ENCODE data around the gene RALBP1. TPM values are rescaled to one million over a fixed set of nuclear protein-coding genes. Genes with fewer than 3 reads are reported as not detected.
"Not testable (repeated sequence)": the region's sequence is repeated elsewhere in the genome, so short reads cannot be mapped to it uniquely, and the experiment has no call there.

Gene RALBP1
- total RNA-seq, 2 experiments from 2014 or later = 47.3 to 48.4 TPM

- H3K4me3 Mint-ChIP-seq = no peak overlapping the region
- no peak overlapping the region for H3K27ac Mint-ChIP-seq
- DNase-seq = no peak
- H3K4me1 Mint-ChIP-seq = peaks cover 7% of the 10 kb centered on the region
- peaks cover 26% of the 10 kb centered on the region for H3K9me3 Mint-ChIP-seq
- peaks cover 4% of the 10 kb centered on the region for H3K36me3 Mint-ChIP-seq (ENCODE audit: low read depth)
- H3K27me3 Mint-ChIP-seq = peaks cover 33% of the 10 kb centered on the region
- ChIA-PET POLR2A (no interaction called here), CTCF (interaction anchor here (0.6 kb wide), 1 partner anchor 389 kb away, joined by 3 read pairs; no protein-coding TSS in a partner anchor)
Measured at GRCh38 chr18:9469685-9470084, 5.6 kb upstream of the RALBP1 start.

GRCh38 chr18:9474108-9474982 lies 968 bp upstream of the RALBP1 start:
- H3K4me1 Mint-ChIP-seq = peaks cover 22% of the 10 kb centered on the region
- peak overlapping the region; percentile 90 for H3K4me3 Mint-ChIP-seq
- CTCF ChIA-PET = interaction anchor here (1.1 kb wide), 1 partner anchor 336 kb away, joined by 3 read pairs; no protein-coding TSS in a partner anchor
- H3K9me3 Mint-ChIP-seq = peaks cover 4% of the 10 kb centered on the region
- H3K36me3 Mint-ChIP-seq (ENCODE audit: low read depth) = peaks cover 10% of the 10 kb centered on the region
- H3K27me3 Mint-ChIP-seq = peaks cover 25% of the 10 kb centered on the region
- DNase-seq = peak; percentile 11
- POLR2A ChIA-PET = interaction anchor here (0.7 kb wide), 1 partner anchor 14 kb away, joined by 3 read pairs; no protein-coding TSS in a partner anchor
- H3K27ac Mint-ChIP-seq = peak overlapping the region; percentile 92

- Mint-ChIP-seq H3K27me3 (peaks cover 16% of the 10 kb centered on the region), H3K9me3 (no peaks in the 10 kb centered on the region), H3K4me1 (peaks cover 24% of the 10 kb centered on the region), H3K27ac (peak overlapping the region; percentile 94), H3K4me3 (peak overlapping the region; percentile 90), H3K36me3 (ENCODE audit: low read depth) (peaks cover 18% of the 10 kb centered on the region)
- DNase-seq = peak; percentile 67
- ChIA-PET POLR2A (interaction anchor here (0.6 kb wide), 1 partner anchor 128 kb away, joined by 3 read pairs; no protein-coding TSS in a partner anchor), CTCF (no interaction called here)
Measured at GRCh38 chr18:9475643-9476591, 604 bp downstream of the RALBP1 start.

DNA sequence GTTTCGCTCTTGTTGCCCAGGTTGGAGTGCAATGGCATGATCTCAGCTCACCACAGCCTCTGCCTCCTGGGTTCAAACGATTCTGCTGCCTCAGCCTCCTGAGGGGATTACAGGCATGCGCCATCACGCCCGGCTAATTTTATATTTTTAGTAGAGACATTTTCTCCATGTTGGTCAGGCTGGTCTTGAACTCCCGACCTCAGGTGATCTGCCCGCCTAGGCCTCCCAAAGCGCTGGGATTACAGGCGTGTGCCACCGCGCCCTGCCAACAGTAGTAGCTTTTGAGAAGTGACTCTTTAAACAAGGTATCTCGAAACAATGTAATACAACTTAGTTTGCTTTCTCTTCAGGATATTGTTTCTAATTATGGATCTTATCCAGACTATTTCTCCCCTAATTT lies 1.6 kb downstream of the RALBP1 start:
- CTCF ChIA-PET = interaction anchor here (1.2 kb wide), 1 partner anchor 28 kb away, joined by 3 read pairs; no protein-coding TSS in a partner anchor
- Mint-ChIP-seq H3K27me3 (peaks cover 12% of the 10 kb centered on the region), H3K4me1 (peaks cover 24% of the 10 kb centered on the region), H3K36me3 (ENCODE audit: low read depth) (peaks cover 23% of the 10 kb centered on the region), H3K4me3 (peak overlapping the region; percentile 86), H3K27ac (peak overlapping the region; percentile 94)
- POLR2A ChIA-PET, H3K9me3 Mint-ChIP-seq, DNase-seq: not testable (repeated sequence)

DNA sequence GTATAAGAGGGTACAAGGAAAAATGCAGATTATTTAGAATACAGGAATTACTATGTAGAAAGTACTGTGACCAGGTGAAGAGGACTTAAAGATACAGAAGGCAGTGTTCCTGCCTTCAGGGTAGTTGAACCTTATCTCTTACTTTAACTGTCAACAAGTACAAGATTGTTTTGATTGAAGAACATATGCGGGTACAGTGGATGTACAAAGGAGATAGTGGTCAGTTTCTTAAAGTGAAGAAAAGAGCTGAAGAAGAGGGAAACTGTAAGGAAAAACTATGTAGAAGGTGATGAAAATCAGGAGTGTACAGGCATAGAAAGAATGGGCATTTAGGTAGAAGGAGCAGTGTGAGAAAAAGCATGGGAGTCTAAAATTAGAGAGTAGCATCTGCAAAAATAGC lies 2.2 kb downstream of the RALBP1 start:
- H3K36me3 Mint-ChIP-seq (ENCODE audit: low read depth) = peaks cover 24% of the 10 kb centered on the region
- H3K27ac Mint-ChIP-seq = peak overlapping the region; percentile 94
- POLR2A ChIA-PET = no interaction called here

GRCh38 chr18:9478545-9478944 lies 3.2 kb downstream of the RALBP1 start:
- ChIA-PET POLR2A (no interaction called here), CTCF (no interaction called here)
- Mint-ChIP-seq H3K9me3 (no peaks in the 10 kb centered on the region), H3K27me3 (peaks cover 2% of the 10 kb centered on the region), H3K4me1 (peaks cover 26% of the 10 kb centered on the region), H3K4me3 (no peak overlapping the region), H3K36me3 (ENCODE audit: low read depth) (peaks cover 26% of the 10 kb centered on the region), H3K27ac (no peak overlapping the region)
- DNase-seq = no peak

More for the DNA sequence above, 2.2 kb downstream of the RALBP1 start:
- Mint-ChIP-seq H3K4me3 (peak overlapping the region; percentile 86), H3K27me3 (peaks cover 7% of the 10 kb centered on the region), H3K9me3 (no peaks in the 10 kb centered on the region), H3K4me1 (peaks cover 24% of the 10 kb centered on the region)
- CTCF ChIA-PET = interaction anchor here (0.7 to 1.2 kb wide), 3 partner anchors 20 to 351 kb away, joined by 3 read pairs; no protein-coding TSS in a partner anchor
- no peak for DNase-seq

- ChIA-PET POLR2A (interaction anchor here (0.6 kb wide), 1 partner anchor 112 kb away, joined by 4 read pairs; no protein-coding TSS in a partner anchor), CTCF (no interaction called here)
- Mint-ChIP-seq H3K9me3 (peaks cover 6% of the 10 kb centered on the region), H3K4me1 (peaks cover 10% of the 10 kb centered on the region), H3K4me3 (no peak overlapping the region), H3K27me3 (no peaks in the 10 kb centered on the region), H3K36me3 (ENCODE audit: low read depth) (peaks cover 33% of the 10 kb centered on the region), H3K27ac (no peak overlapping the region)
- DNase-seq = no peak
Measured at GRCh38 chr18:9482790-9483189, 7.5 kb downstream of the RALBP1 start.

- ChIA-PET POLR2A (no interaction called here), CTCF (no interaction called here)
- Mint-ChIP-seq H3K27me3 (no peaks in the 10 kb centered on the region), H3K27ac (no peak overlapping the region), H3K9me3 (peaks cover 8% of the 10 kb centered on the region), H3K4me1 (peaks cover 10% of the 10 kb centered on the region), H3K36me3 (ENCODE audit: low read depth) (peaks cover 33% of the 10 kb centered on the region), H3K4me3 (no peak overlapping the region)
- no peak for DNase-seq
Measured at GRCh38 chr18:9483526-9483925, 8.2 kb downstream of the RALBP1 start.

- DNase-seq, H3K4me3 Mint-ChIP-seq, H3K9me3 Mint-ChIP-seq, H3K27ac Mint-ChIP-seq, H3K27me3 Mint-ChIP-seq, POLR2A ChIA-PET, CTCF ChIA-PET: not testable (repeated sequence)
- H3K4me1 Mint-ChIP-seq = peaks cover 11% of the 10 kb centered on the region
- peaks cover 26% of the 10 kb centered on the region for H3K36me3 Mint-ChIP-seq (ENCODE audit: low read depth)
Measured at GRCh38 chr18:9484856-9485255, 9.5 kb downstream of the RALBP1 start.

DNA sequence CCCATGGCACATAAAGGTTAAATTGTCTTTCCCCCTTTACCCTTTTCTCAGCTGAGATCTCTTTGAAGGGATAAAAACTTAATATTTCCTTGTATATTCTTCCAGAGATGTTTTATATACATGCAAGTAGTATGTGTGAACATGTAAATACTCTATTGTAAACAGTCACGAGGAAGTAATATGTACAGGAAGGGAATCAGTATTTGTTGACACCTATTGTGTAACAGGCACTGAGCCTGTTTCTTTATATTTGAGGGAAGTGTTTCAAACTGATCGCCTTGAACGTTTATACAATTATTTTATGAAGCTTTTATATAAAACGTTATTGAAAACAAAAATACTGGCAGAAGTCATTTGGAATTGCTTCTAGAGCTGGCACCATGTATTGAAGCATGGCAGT lies 13.2 kb downstream of the RALBP1 start:
- no peak overlapping the region for H3K4me3 Mint-ChIP-seq
- ChIA-PET POLR2A (interaction anchor here (0.6 kb wide), 1 partner anchor 14 kb away, joined by 3 read pairs; no protein-coding TSS in a partner anchor), CTCF (no interaction called here)
- H3K27me3 Mint-ChIP-seq = no peaks in the 10 kb centered on the region
- no peak overlapping the region for H3K27ac Mint-ChIP-seq
- peaks cover 11% of the 10 kb centered on the region for H3K4me1 Mint-ChIP-seq
- DNase-seq = no peak
- peaks cover 26% of the 10 kb centered on the region for H3K36me3 Mint-ChIP-seq (ENCODE audit: low read depth)
- H3K9me3 Mint-ChIP-seq = peaks cover 18% of the 10 kb centered on the region

DNA sequence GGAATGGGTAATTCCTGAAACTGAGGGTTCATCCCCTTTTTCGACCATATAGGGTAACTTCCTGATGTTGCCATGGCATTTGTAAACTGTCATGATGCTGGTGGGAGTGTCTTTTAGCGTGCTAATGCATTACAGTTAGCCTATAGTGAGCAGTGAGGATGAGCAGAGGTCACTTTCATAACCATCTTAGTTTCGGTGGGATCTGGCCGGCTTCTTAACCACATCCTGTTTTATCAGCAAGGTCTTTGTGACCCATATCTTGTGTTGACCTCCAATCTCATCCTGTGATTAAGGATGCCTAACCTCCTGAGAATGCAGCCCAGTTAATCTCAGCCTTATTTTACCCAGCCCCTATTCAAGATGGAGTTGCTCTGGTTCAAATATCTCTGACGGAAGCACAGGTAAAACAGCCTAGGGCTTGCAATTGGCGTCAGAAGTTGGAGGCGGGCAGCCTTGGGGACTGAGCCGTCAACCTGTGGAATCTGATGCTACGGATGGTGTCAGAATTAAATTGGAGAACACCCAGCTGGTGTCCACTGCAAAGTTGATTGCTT lies 19.5 kb downstream of the RALBP1 start:
- POLR2A ChIA-PET = no interaction called here
- H3K36me3 Mint-ChIP-seq (ENCODE audit: low read depth) = peaks cover 29% of the 10 kb centered on the region

GRCh38 chr18:9495465-9495864 lies 20.2 kb downstream of the RALBP1 start:
- ChIA-PET POLR2A (no interaction called here), CTCF (interaction anchor here (1.0 kb wide), 1 partner anchor 13 kb away, joined by 3 read pairs; no protein-coding TSS in a partner anchor)
- Mint-ChIP-seq H3K36me3 (ENCODE audit: low read depth) (peaks cover 33% of the 10 kb centered on the region), H3K4me1 (peaks cover 23% of the 10 kb centered on the region), H3K27me3 (no peaks in the 10 kb centered on the region), H3K4me3 (no peak overlapping the region), H3K9me3 (peaks cover 13% of the 10 kb centered on the region), H3K27ac (no peak overlapping the region)
- DNase-seq = no peak

More for the DNA sequence above, 19.5 kb downstream of the RALBP1 start:
- no peak overlapping the region for H3K27ac Mint-ChIP-seq
- H3K4me1 Mint-ChIP-seq = peaks cover 23% of the 10 kb centered on the region
- H3K27me3 Mint-ChIP-seq = no peaks in the 10 kb centered on the region
- peaks cover 10% of the 10 kb centered on the region for H3K9me3 Mint-ChIP-seq
- no peak for DNase-seq
- no peak overlapping the region for H3K4me3 Mint-ChIP-seq
- CTCF ChIA-PET = no interaction called here
